Activated CD4-positive, alpha-beta memory T cell treated with anti-CD3 and anti-CD28 coated beads, Interleukin-2, amount 10 ng/mL, durations not matched to agents 7 days and 5 days (primary cell): Measurements from ENCODE around the gene CCDC157. TPM values are rescaled to one million over a fixed set of nuclear protein-coding genes. Genes with fewer than 3 reads are reported as not detected.

ENCODE experiments used
- CTCF ChIA-PET: fragments of 350-600 bp; sonication (Branson Sonifier 250); formaldehyde crosslinking; loops from one replicate; lab custom pipeline; 2021; ENCODE audit warnings: antibody characterized with exemption, inconsistent platforms; lab: Charles Lee
- POLR2A ChIA-PET: fragments of 350-600 bp; sonication (Branson Sonifier 250); formaldehyde crosslinking; loops from one replicate; lab custom pipeline; 2021; ENCODE audit warnings: antibody characterized with exemption; lab: Charles Lee
- DNase-seq: peaks from one replicate; pipeline ENCODE4 v3.0.0-alpha.2; 2020
- H3K27ac Mint-ChIP-seq: one replicate; pipeline ENCODE4 v1.8.0; 2021; ENCODE audit warnings: mild to moderate bottlenecking, mixed read lengths
- H3K27me3 Mint-ChIP-seq: one replicate; pipeline ENCODE4 v1.8.0; 2021; ENCODE audit warnings: mixed read lengths
- H3K36me3 Mint-ChIP-seq: one replicate; pipeline ENCODE4 v1.8.0; 2021; ENCODE audit warnings: low read depth, mixed read lengths
- H3K4me1 Mint-ChIP-seq: one replicate; pipeline ENCODE4 v1.8.0; 2021; ENCODE audit warnings: mixed read lengths
- H3K4me3 Mint-ChIP-seq: one replicate; pipeline ENCODE4 v1.8.0; 2021; ENCODE audit warnings: mild to moderate bottlenecking, mixed read lengths
- H3K9me3 Mint-ChIP-seq: one replicate; pipeline ENCODE4 v1.8.0; 2021; ENCODE audit warnings: mixed read lengths
- total RNA-seq, 2 experiments: library from RNA; stranded (reverse); gene quantifications; one replicate each; pipeline ENCODE4 v1.2.3, GENCODE V29; 2021

The CCDC157 gene
- total RNA-seq, 2 experiments from 2014 or later, result 3.2 to 3.6 TPM

- POLR2A ChIA-PET, result interaction anchor here (0.8 to 2.2 kb wide), 2 partner anchors 12 to 18 kb away, joined by 3 to 6 read pairs; partner anchors contain the start of gene TBC1D10A
- no peaks in the 10 kb centered on the region for H3K9me3 Mint-ChIP-seq
- no peaks in the 10 kb centered on the region for H3K27me3 Mint-ChIP-seq
- CTCF ChIA-PET, result interaction anchor here (1.4 kb wide), 1 partner anchor 51 kb away, joined by 4 read pairs; no protein-coding TSS in a partner anchor
- H3K36me3 Mint-ChIP-seq, result peaks cover 98% of the 10 kb centered on the region
- H3K27ac Mint-ChIP-seq, result no peak overlapping the region
- DNase-seq, result no peak
- H3K4me3 Mint-ChIP-seq, result no peak overlapping the region
- peaks cover 20% of the 10 kb centered on the region for H3K4me1 Mint-ChIP-seq
These were observed 18.0 kb upstream of the CCDC157 start for GRCh38 chr22:30338802-30339201.

- H3K9me3 Mint-ChIP-seq, result no peaks in the 10 kb centered on the region
- peaks cover 98% of the 10 kb centered on the region for H3K36me3 Mint-ChIP-seq
- CTCF ChIA-PET, result interaction anchor here (1.2 kb wide), 1 partner anchor 53 kb away, joined by 3 read pairs; no protein-coding TSS in a partner anchor
- H3K27me3 Mint-ChIP-seq, result no peaks in the 10 kb centered on the region
- POLR2A ChIA-PET, result interaction anchor here (0.9 to 2.4 kb wide), 3 partner anchors 9 to 16 kb away, joined by 3 to 14 read pairs (median 7); partner anchors contain the start of genes CCDC157, SF3A1 and TBC1D10A
- H3K27ac Mint-ChIP-seq, result no peak overlapping the region
- peaks cover 24% of the 10 kb centered on the region for H3K4me1 Mint-ChIP-seq
- DNase-seq, result no peak
- H3K4me3 Mint-ChIP-seq, result no peak overlapping the region
These were observed 15.7 kb upstream of the CCDC157 start for GRCh38 chr22:30340911-30341685.

DNA sequence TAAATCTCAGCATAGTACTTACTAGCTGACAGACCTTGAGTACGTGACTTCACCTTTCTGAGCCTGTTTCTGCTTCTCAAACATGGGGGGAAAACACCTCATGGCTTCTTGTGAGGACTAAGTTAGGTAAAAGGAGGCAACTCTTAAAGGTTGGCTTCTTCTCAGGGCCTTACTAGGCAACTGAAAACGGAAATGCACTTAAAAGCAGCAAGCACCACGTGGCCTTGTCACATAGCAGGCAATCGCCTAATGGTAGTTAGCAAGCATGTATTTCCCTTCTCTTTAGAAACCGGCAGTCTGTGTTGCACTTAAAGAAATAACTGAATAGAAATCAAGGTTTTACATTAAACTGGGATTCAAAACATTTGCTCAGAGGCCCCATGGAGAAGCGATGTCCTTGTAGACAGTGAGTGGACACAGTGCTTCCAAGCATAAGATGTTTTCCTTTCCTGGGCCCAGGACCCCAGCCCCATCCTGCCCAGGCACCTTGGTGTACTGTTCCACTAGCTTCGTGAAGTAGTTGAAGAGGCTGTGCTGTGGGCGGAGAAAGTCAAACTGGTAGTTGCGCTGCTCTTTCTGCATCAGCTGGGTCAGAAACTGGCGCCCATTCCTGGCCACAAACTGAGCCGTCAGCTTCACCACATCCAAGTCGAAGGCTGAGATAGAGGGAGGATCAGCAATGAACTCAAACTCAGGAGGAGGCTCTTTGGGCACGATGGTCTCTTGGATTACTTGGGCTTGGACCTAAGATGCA is 12.2 kb upstream of the CCDC157 start:
- H3K4me1 Mint-ChIP-seq, result peaks cover 55% of the 10 kb centered on the region

GRCh38 chr22:30347255-30347892 is 9.4 kb upstream of the CCDC157 start:
- no peak for DNase-seq
- ChIA-PET CTCF (interaction anchor here (5.9 kb wide), 1 partner anchor 59 kb away, joined by 24 read pairs; no protein-coding TSS in a partner anchor), POLR2A (interaction anchor here (0.8 to 2.8 kb wide), 4 partner anchors 9 to 46 kb away, joined by 3 to 19 read pairs (median 3); partner anchors contain the start of genes CCDC157 and SF3A1)
- peaks cover 76% of the 10 kb centered on the region for H3K4me1 Mint-ChIP-seq
- H3K27me3 Mint-ChIP-seq, result no peaks in the 10 kb centered on the region
- H3K27ac Mint-ChIP-seq, result peak overlapping the region; percentile 62
- H3K36me3 Mint-ChIP-seq, result peaks cover 85% of the 10 kb centered on the region
- H3K4me3 Mint-ChIP-seq, result peak overlapping the region; percentile 3
- no peaks in the 10 kb centered on the region for H3K9me3 Mint-ChIP-seq

More for the DNA sequence above, 12.2 kb upstream of the CCDC157 start:
- peak; percentile 32 for DNase-seq
- peak overlapping the region; percentile 78 for H3K27ac Mint-ChIP-seq
- peaks cover 86% of the 10 kb centered on the region for H3K36me3 Mint-ChIP-seq
- no peak overlapping the region for H3K4me3 Mint-ChIP-seq
- ChIA-PET CTCF (interaction anchor here (1.2 kb wide), 1 partner anchor 57 kb away, joined by 4 read pairs; no protein-coding TSS in a partner anchor), POLR2A (interaction anchor here (1.1 to 2.1 kb wide), 6 partner anchors 11 to 56 kb away, joined by 3 to 5 read pairs (median 4); partner anchors contain the start of genes CASTOR1, CCDC157 and SF3A1)
- H3K9me3 Mint-ChIP-seq, result no peaks in the 10 kb centered on the region
- H3K27me3 Mint-ChIP-seq, result no peaks in the 10 kb centered on the region

GRCh38 chr22:30348404-30348803 is 8.4 kb upstream of the CCDC157 start:
- peaks cover 82% of the 10 kb centered on the region for H3K4me1 Mint-ChIP-seq
- peak overlapping the region; percentile 62 for H3K27ac Mint-ChIP-seq
- no peaks in the 10 kb centered on the region for H3K9me3 Mint-ChIP-seq
- peaks cover 82% of the 10 kb centered on the region for H3K36me3 Mint-ChIP-seq
- ChIA-PET POLR2A (interaction anchor here (1.4 to 2.8 kb wide), 2 partner anchors 8 to 47 kb away, joined by 3 to 19 read pairs; partner anchors contain the start of genes CCDC157 and SF3A1), CTCF (interaction anchor here (5.9 kb wide), 1 partner anchor 60 kb away, joined by 24 read pairs; no protein-coding TSS in a partner anchor)
- H3K4me3 Mint-ChIP-seq, result no peak overlapping the region
- DNase-seq, result no peak
- no peaks in the 10 kb centered on the region for H3K27me3 Mint-ChIP-seq

GRCh38 chr22:30348809-30349208 is 8.0 kb upstream of the CCDC157 start:
- no peak overlapping the region for H3K4me3 Mint-ChIP-seq
- no peaks in the 10 kb centered on the region for H3K27me3 Mint-ChIP-seq
- DNase-seq, result no peak
- POLR2A ChIA-PET, result no interaction called here
- no peaks in the 10 kb centered on the region for H3K9me3 Mint-ChIP-seq
- peak overlapping the region; percentile 58 for H3K27ac Mint-ChIP-seq
- peaks cover 81% of the 10 kb centered on the region for H3K36me3 Mint-ChIP-seq
- peaks cover 86% of the 10 kb centered on the region for H3K4me1 Mint-ChIP-seq
- CTCF ChIA-PET, result interaction anchor here (5.9 kb wide), 1 partner anchor 61 kb away, joined by 24 read pairs; no protein-coding TSS in a partner anchor

DNA sequence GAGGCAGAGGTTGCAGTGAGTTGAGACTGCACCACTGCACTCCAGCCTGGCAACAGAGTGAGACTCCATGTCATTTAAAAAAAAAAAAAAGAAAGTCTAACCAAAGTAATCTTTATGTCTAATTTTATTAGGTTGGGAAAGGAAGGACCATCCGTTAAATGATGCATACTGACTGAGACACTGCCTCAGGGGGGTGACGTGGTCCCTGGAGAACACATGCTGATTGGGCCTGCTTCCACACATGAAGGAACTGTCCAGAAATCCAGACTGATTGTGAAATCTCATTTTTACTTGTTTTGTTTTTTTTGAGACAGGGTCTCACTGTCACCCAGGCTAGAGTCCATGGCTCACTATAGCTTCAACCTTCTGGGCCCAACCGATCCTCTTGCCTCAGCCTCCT is 5.6 kb upstream of the CCDC157 start:
- Mint-ChIP-seq H3K36me3 (peaks cover 78% of the 10 kb centered on the region), H3K9me3 (no peaks in the 10 kb centered on the region), H3K4me1 (peaks cover 85% of the 10 kb centered on the region), H3K4me3 (no peak overlapping the region), H3K27ac (no peak overlapping the region), H3K27me3 (no peaks in the 10 kb centered on the region)
- CTCF ChIA-PET, result interaction anchor here (5.9 kb wide), 1 partner anchor 63 kb away, joined by 24 read pairs; no protein-coding TSS in a partner anchor
- POLR2A ChIA-PET, result interaction anchor here (1.2 to 1.6 kb wide), 3 partner anchors 9 to 50 kb away, joined by 3 to 4 read pairs (median 3); no protein-coding TSS in a partner anchor
- no peak for DNase-seq

DNA sequence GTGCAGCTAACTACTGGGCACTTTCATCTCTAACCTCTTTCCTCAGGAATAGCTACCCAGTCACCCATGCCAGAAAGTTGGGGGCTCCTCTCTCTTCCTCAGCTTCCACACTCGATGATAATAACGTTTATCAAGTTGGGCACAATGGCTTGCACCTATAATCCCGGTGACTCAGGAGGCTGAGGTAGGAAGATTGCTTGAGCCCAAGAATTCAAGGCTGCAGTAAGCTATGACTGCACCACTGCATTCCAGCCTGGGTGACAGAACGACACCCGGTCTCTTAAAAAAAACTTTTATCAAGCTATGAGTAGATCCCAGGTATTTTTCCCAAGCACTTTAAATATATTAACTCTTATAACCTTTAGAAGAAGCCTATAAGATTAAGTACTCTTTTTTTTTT is 2.2 kb upstream of the CCDC157 start:
- H3K4me1 Mint-ChIP-seq, result peaks cover 65% of the 10 kb centered on the region
- ChIA-PET CTCF (interaction anchor here (0.5 to 2.6 kb wide), 3 partner anchors 30 to 247 kb away, joined by 4 to 14 read pairs (median 4); partner anchors contain the start of gene CASTOR1), POLR2A (interaction anchor here (0.6 to 3.4 kb wide), 6 partner anchors 7 to 1282 kb away, joined by 3 to 49 read pairs (median 11); partner anchors contain the start of genes CASTOR1 and TBC1D10A)
- peaks cover 57% of the 10 kb centered on the region for H3K36me3 Mint-ChIP-seq
- H3K27me3 Mint-ChIP-seq, result no peaks in the 10 kb centered on the region
- H3K9me3 Mint-ChIP-seq, result no peaks in the 10 kb centered on the region
- DNase-seq, result no peak
- H3K4me3 Mint-ChIP-seq, result peak overlapping the region; percentile 26
- no peak overlapping the region for H3K27ac Mint-ChIP-seq

DNA sequence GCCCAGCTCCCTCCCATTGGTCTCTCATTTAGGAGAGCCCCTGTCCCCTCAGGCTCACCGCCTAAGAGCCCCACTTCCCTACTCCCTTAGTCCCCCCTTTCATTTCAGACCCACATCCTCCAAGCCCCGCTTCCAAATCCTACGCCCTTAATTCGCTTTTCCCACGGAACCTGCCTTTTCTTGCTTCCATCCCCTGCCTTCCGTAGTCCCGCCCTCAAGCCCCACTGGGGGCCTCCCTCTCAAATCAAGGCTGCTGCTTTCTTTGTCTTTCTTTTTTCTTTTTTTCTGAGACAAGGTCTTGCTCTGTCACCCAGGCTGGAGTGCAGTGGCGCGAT is 396 bp downstream of the CCDC157 start:
- ChIA-PET CTCF (interaction anchor here (1.0 to 3.3 kb wide), 4 partner anchors 30 to 68 kb away, joined by 4 to 37 read pairs (median 5); partner anchors contain the start of genes CASTOR1, RNF215 and TBC1D10A), POLR2A (interaction anchor here (0.6 to 3.4 kb wide), 23 partner anchors 8 to 519 kb away, joined by 3 to 49 read pairs (median 5); partner anchors contain the start of genes ASCC2, CASTOR1, MTFP1 and OSM)
- H3K9me3 Mint-ChIP-seq, result no peaks in the 10 kb centered on the region
- H3K4me1 Mint-ChIP-seq, result peaks cover 44% of the 10 kb centered on the region
- no peak for DNase-seq
- H3K36me3 Mint-ChIP-seq, result peaks cover 34% of the 10 kb centered on the region
- no peaks in the 10 kb centered on the region for H3K27me3 Mint-ChIP-seq
- peak overlapping the region; percentile 52 for H3K27ac Mint-ChIP-seq
- peak overlapping the region; percentile 92 for H3K4me3 Mint-ChIP-seq

GRCh38 chr22:30357650-30358215 is 926 bp downstream of the CCDC157 start:
- no peaks in the 10 kb centered on the region for H3K27me3 Mint-ChIP-seq
- H3K9me3 Mint-ChIP-seq, result no peaks in the 10 kb centered on the region
- peak overlapping the region; percentile 92 for H3K4me3 Mint-ChIP-seq
- ChIA-PET POLR2A (interaction anchor here (1.0 to 3.4 kb wide), 7 partner anchors 11 to 70 kb away, joined by 4 to 49 read pairs (median 19); partner anchors contain the start of genes CASTOR1, RNF215 and TBC1D10A), CTCF (interaction anchor here (3.3 kb wide), 1 partner anchor 69 kb away, joined by 37 read pairs; the partner anchor contains the start of gene CASTOR1)
- H3K4me1 Mint-ChIP-seq, result peaks cover 41% of the 10 kb centered on the region
- peaks cover 32% of the 10 kb centered on the region for H3K36me3 Mint-ChIP-seq
- no peak overlapping the region for H3K27ac Mint-ChIP-seq
- no peak for DNase-seq

- ChIA-PET CTCF (interaction anchor here (3.3 kb wide), 1 partner anchor 70 kb away, joined by 37 read pairs; the partner anchor contains the start of gene CASTOR1), POLR2A (interaction anchor here (1.0 kb wide), 1 partner anchor 70 kb away, joined by 4 read pairs; no protein-coding TSS in a partner anchor)
- Mint-ChIP-seq H3K4me3 (no peak overlapping the region), H3K36me3 (peaks cover 28% of the 10 kb centered on the region), H3K9me3 (no peaks in the 10 kb centered on the region), H3K4me1 (peaks cover 35% of the 10 kb centered on the region), H3K27me3 (no peaks in the 10 kb centered on the region), H3K27ac (no peak overlapping the region)
- DNase-seq, result no peak
These were observed 1.7 kb downstream of the CCDC157 start for GRCh38 chr22:30358541-30358940.
